ENCODE measurements around the gene MAP2K6.

The MAP2K6 gene

DNA sequence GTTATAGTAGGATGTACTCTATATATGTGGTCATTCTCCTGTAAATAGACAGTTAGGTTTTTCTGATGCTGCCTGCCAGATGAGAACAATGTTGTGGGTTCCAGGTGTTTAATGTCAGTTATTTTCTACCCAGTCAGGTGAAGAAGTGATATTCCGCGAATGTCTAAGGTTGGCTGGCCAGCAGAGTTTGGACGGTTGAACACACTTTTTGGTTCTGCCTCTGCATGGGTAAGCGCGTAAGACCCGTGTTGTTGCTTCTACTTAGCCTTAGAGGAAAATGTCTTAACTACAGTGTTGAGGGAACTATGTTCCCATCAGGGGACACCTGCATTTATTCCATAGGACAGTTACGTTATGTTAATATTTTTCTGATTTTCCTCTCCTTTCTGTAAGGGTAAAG lies 162.6 kb downstream of the MAP2K6 start:
- 96 to 98% methylated on average over 6 of the region's 7 CpGs for WGBS, 2 experiments (ENCODE audit: insufficient coverage in 2 of 2)
- H3K9me3 ChIP-seq (ENCODE audit: control insufficient read depth, low read length), result no peaks in the 10 kb centered on the region
- H3K4me3 ChIP-seq (ENCODE audit: extremely low read depth, insufficient read depth, low read length, poor library complexity, severe bottlenecking), result no peak overlapping the region
- H3K27ac ChIP-seq (ENCODE audit: low read depth, low read length, severe bottlenecking), result no peak overlapping the region
- H3K4me1 ChIP-seq (ENCODE audit: control insufficient read depth, insufficient read depth, low read length, poor library complexity, severe bottlenecking), result peaks cover 6% of the 10 kb centered on the region
- H3K36me3 ChIP-seq (ENCODE audit: control insufficient read depth, insufficient read depth, low read length), result no peaks in the 10 kb centered on the region

DNA sequence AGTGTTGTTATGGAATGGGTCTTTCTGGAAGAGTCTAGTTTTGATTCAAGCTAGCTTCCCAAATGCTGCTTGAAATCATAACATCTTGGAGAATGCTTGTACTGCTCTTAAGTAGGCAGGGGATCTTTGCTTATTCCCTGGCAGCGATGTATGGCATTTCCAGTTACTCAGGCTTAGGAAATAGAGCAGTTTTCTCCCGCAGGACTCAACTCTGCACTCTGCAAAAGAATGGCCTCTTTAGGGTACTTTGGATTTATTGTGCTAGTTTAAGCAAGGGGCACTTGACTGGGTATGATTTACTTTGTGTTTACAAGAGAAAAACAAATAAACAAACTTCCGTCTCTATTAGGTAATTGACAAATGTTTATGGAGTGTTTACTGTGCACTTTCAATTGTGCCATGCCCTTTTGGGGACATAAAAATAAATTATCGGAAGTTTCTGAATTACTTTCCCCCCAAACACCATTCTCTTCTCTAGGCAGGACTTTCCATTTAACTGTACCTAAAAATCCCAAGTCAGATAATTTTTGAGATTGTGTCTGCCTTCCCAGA lies 164.0 kb downstream of the MAP2K6 start:
- Histone ChIP-seq H3K27ac (ENCODE audit: low read depth, low read length, severe bottlenecking) (no peak overlapping the region), H3K9me3 (ENCODE audit: control insufficient read depth, low read length) (no peaks in the 10 kb centered on the region), H3K4me3 (ENCODE audit: extremely low read depth, insufficient read depth, low read length, poor library complexity, severe bottlenecking) (no peak overlapping the region), H3K36me3 (ENCODE audit: control insufficient read depth, insufficient read depth, low read length) (no peaks in the 10 kb centered on the region), H3K4me1 (ENCODE audit: control insufficient read depth, insufficient read depth, low read length, poor library complexity, severe bottlenecking) (peaks cover 6% of the 10 kb centered on the region)
- 100% methylated on average over 2 of the region's 4 CpGs for WGBS, 2 experiments (ENCODE audit: insufficient coverage in 2 of 2)

DNA sequence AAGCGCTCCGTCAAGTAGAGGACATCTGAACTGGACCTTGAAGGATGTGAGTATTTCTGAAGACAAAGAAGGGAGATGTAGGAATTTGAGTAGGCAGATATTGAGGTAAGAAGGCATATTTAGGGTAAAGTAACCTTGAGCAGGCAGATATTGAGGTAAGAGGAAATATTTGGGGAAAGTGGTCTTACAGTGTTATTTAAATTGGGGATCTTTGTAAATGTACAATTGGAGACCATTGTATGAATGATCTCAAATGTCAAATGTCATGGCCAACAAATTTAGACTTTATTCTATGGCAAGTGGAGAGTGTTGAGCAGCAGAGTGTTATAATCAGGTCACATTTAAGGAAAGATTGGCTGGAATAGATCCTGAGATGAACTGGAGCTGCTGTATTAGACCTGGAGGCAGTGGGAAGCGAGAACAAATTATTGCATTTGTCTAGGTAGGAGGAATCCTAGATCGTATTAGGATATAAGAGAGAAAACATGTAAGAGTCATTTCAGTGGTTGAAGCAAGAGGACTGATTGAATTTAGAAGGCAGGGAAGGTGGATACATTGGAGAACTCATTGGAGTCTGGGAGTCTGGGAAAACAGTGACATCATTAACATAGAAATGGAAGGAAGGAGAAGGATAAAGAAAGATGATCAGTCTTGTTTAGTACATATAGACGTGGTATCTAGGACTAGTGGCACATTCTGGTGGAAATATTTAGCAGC lies 165.6 kb downstream of the MAP2K6 start:
- no peak overlapping the region for H3K27ac ChIP-seq (ENCODE audit: low read depth, low read length, severe bottlenecking)
- H3K36me3 ChIP-seq (ENCODE audit: control insufficient read depth, insufficient read depth, low read length), result no peaks in the 10 kb centered on the region
- H3K4me1 ChIP-seq (ENCODE audit: control insufficient read depth, insufficient read depth, low read length, poor library complexity, severe bottlenecking), result no peaks in the 10 kb centered on the region
- no peaks in the 10 kb centered on the region for H3K9me3 ChIP-seq (ENCODE audit: control insufficient read depth, low read length)
- 86 to 88% methylated on average over 5 of the region's 5 CpGs for WGBS, 2 experiments (ENCODE audit: insufficient coverage in 2 of 2)
- H3K4me3 ChIP-seq (ENCODE audit: extremely low read depth, insufficient read depth, low read length, poor library complexity, severe bottlenecking), result no peak overlapping the region

DNA sequence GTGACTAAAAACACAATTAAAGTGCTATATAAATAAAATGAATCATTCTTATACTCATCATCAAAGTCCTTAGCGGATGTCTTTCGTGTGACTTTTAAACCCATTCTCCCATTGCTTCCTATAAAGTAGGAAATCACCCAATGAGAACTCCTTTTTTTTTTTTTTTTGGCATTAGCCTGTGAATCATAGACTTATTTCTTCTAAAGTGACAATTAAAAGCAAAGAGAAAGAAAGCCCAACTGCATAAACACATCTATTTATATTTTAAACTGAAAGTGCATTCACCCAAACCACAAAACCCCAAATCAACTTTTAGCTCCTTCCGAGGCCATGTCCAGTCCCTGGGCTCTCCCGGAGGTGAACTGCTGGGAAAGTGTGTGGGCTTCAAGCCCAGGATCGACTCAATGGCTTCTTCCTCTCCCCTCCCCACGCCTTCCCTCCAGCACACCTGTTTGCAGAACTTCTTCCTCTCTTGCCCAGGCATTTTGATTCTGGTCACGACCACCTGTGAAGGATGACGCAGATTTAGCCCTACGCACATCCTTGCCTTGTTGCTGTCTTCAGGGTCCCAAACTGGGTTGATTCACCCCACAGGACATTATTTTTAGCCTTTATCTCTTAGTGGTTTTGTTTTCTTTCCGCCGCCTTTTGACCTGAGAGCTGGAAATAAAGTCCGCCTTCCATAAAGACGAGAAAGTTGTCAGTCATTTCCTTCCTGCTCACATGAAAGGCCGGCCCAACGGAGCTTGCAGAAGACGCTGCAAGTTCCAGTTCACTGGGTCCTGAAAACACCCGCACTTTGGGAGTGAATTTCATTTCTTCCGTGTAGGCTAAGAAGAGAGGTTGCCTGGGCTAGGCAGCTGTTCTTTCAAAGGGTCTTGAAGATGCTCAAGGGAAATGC lies 166.8 kb downstream of the MAP2K6 start:
- no peaks in the 10 kb centered on the region for H3K9me3 ChIP-seq (ENCODE audit: control insufficient read depth, low read length)
- 93% methylated on average over 15 of the region's 18 CpGs for WGBS, 2 experiments (ENCODE audit: insufficient coverage in 2 of 2)
- H3K4me1 ChIP-seq (ENCODE audit: control insufficient read depth, insufficient read depth, low read length, poor library complexity, severe bottlenecking), result no peaks in the 10 kb centered on the region
- H3K4me3 ChIP-seq (ENCODE audit: extremely low read depth, insufficient read depth, low read length, poor library complexity, severe bottlenecking), result no peak overlapping the region
- H3K36me3 ChIP-seq (ENCODE audit: control insufficient read depth, insufficient read depth, low read length), result no peaks in the 10 kb centered on the region
- no peak overlapping the region for H3K27ac ChIP-seq (ENCODE audit: low read depth, low read length, severe bottlenecking)

DNA sequence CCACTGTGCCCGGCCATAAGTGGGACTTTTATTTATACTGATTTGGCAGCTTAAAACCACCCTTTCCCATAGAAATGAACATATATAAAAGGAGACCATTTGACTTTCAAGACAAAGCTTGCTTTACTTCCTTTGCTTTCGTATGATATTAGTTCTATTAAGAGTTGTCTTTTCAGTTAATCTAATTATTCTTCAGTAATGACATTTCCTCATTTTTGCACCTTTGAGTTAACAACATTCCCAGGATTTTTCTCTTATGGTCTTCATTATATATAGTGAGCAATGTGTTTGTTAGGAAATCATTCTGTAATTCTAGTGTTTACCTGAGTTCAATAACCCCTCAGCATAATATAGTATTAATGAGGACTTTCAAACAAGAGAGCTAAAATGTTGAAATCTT lies 173.8 kb downstream of the MAP2K6 start:
- H3K9me3 ChIP-seq (ENCODE audit: control insufficient read depth, low read length), result peaks cover 9% of the 10 kb centered on the region
- H3K4me1 ChIP-seq (ENCODE audit: control insufficient read depth, insufficient read depth, low read length, poor library complexity, severe bottlenecking), result peaks cover 9% of the 10 kb centered on the region
- H3K36me3 ChIP-seq (ENCODE audit: control insufficient read depth, insufficient read depth, low read length), result no peaks in the 10 kb centered on the region
- WGBS, 2 experiments (ENCODE audit: insufficient coverage in 2 of 2), result no CpG with 5 or more reads among the region's 2 CpGs
- H3K4me3 ChIP-seq (ENCODE audit: extremely low read depth, insufficient read depth, low read length, poor library complexity, severe bottlenecking), result no peak overlapping the region
- H3K27ac ChIP-seq (ENCODE audit: low read depth, low read length, severe bottlenecking), result no peak overlapping the region

DNA sequence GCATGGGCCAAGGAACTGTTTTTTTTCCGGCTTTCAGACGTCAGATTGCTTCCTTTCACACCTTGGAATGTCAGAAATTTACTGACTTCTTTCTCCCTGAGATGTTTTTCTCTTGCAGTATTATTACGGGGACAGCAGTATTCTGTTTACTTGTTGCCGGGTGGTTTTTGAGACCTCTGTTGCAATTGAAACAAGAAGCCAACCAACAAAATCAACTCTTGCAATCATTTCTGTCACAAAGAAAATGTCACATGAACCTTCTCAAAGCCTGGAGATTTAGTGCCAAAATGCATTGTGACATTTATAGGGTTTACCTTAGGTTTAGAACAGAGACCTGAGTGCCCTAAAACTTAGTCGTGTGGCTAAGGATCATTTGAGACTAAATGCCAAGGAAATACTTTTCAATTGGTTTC lies 174.3 kb downstream of the MAP2K6 start:
- Histone ChIP-seq H3K36me3 (ENCODE audit: control insufficient read depth, insufficient read depth, low read length) (no peaks in the 10 kb centered on the region), H3K9me3 (ENCODE audit: control insufficient read depth, low read length) (peaks cover 9% of the 10 kb centered on the region), H3K4me1 (ENCODE audit: control insufficient read depth, insufficient read depth, low read length, poor library complexity, severe bottlenecking) (peaks cover 14% of the 10 kb centered on the region), H3K4me3 (ENCODE audit: extremely low read depth, insufficient read depth, low read length, poor library complexity, severe bottlenecking) (no peak overlapping the region), H3K27ac (ENCODE audit: low read depth, low read length, severe bottlenecking) (no peak overlapping the region)
- WGBS, 2 experiments (ENCODE audit: insufficient coverage in 2 of 2), result 52 to 83% methylated on average over 1 to 3 of the region's 5 CpGs

DNA sequence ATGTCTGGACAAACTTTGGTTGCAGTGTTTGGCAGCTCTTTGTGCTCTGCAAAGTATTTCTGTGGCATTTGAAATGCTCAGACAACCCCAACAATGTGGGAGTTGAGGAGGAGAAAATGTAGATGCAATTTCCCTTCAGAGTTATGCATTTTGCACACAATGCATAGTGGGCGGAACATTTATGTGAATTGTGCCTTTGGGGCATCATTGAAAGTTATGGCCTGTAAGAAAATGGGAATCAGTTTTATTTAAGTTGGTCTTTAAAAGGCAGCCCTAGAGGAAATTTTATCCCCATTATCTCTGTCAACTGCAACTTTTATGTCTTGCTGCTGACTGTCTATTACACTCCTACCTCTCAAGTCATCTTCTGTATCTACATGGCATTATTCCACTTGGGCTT lies 176.2 kb downstream of the MAP2K6 start:
- no peaks in the 10 kb centered on the region for H3K36me3 ChIP-seq (ENCODE audit: control insufficient read depth, insufficient read depth, low read length)

DNA sequence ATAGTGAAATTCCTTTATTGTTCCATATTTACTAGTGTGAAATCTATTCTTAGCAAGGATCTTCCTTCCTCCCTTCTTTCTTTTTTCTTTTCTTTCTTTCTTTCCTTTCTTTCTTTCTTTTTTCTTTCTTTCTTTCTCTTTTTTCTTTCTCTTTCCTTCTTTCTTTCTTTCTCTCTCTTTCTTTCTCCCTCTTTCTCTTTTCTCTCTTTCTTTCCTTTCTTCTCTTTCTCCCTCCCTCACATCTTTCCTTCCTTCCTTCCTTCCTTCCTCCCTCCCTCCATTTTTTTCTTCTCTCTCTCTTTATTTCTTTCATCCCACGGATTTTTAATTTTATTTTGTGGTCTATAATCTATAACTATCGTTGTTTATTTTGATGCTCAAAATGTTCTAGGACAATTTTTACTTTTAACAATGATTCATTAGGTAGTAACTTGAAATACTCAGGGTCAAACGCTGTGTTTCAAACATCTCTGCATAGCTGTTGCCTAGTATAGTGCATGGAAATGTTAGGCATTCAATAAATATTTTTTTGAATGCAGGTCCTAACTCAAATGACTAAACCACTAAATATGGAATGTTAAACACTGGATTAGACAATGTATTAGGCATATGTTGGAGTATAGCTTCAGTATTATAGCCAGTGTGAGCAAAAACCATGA lies 178.3 kb downstream of the MAP2K6 start:
- no peaks in the 10 kb centered on the region for H3K36me3 ChIP-seq (ENCODE audit: control insufficient read depth, insufficient read depth, low read length)
- H3K27ac ChIP-seq (ENCODE audit: low read depth, low read length, severe bottlenecking), result no peak overlapping the region
- no peak overlapping the region for H3K4me3 ChIP-seq (ENCODE audit: extremely low read depth, insufficient read depth, low read length, poor library complexity, severe bottlenecking)
- peaks cover 31% of the 10 kb centered on the region for H3K4me1 ChIP-seq (ENCODE audit: control insufficient read depth, insufficient read depth, low read length, poor library complexity, severe bottlenecking)
- peaks cover 9% of the 10 kb centered on the region for H3K9me3 ChIP-seq (ENCODE audit: control insufficient read depth, low read length)
- WGBS, 2 experiments (ENCODE audit: insufficient coverage in 2 of 2), result no CpG with 5 or more reads among the region's 3 CpGs

More for the DNA sequence above, 176.2 kb downstream of the MAP2K6 start:
- Histone ChIP-seq H3K4me3 (ENCODE audit: extremely low read depth, insufficient read depth, low read length, poor library complexity, severe bottlenecking) (no peak overlapping the region), H3K9me3 (ENCODE audit: control insufficient read depth, low read length) (peaks cover 9% of the 10 kb centered on the region), H3K4me1 (ENCODE audit: control insufficient read depth, insufficient read depth, low read length, poor library complexity, severe bottlenecking) (peaks cover 24% of the 10 kb centered on the region), H3K27ac (ENCODE audit: low read depth, low read length, severe bottlenecking) (no peak overlapping the region)
- WGBS, 2 experiments (ENCODE audit: insufficient coverage in 2 of 2), result 83 to 88% methylated on average over 1 of the region's 1 CpG

DNA sequence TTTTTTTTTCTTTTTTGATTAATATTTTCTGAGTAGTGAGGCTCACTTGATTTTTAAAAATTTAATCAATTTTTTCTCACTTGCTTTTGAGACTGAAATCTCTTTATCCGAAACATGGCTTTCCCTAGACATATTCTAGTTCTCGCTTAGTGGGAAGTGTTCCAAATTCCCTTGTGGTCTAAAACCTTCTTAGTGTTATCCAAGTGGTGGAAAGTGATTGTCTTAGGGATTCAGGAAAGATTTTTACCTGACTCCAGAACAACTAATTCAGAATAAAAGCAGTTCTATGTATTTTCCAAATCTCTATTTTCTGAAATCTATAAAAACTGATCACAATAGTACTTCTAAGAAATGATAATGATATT lies 178.8 kb downstream of the MAP2K6 start:
- Histone ChIP-seq H3K27ac (ENCODE audit: low read depth, low read length, severe bottlenecking) (no peak overlapping the region), H3K4me1 (ENCODE audit: control insufficient read depth, insufficient read depth, low read length, poor library complexity, severe bottlenecking) (peaks cover 31% of the 10 kb centered on the region), H3K36me3 (ENCODE audit: control insufficient read depth, insufficient read depth, low read length) (no peaks in the 10 kb centered on the region), H3K9me3 (ENCODE audit: control insufficient read depth, low read length) (peaks cover 9% of the 10 kb centered on the region), H3K4me3 (ENCODE audit: extremely low read depth, insufficient read depth, low read length, poor library complexity, severe bottlenecking) (no peak overlapping the region)
- no CpG with 5 or more reads among the region's 2 CpGs for WGBS, 2 experiments (ENCODE audit: insufficient coverage in 2 of 2)

DNA sequence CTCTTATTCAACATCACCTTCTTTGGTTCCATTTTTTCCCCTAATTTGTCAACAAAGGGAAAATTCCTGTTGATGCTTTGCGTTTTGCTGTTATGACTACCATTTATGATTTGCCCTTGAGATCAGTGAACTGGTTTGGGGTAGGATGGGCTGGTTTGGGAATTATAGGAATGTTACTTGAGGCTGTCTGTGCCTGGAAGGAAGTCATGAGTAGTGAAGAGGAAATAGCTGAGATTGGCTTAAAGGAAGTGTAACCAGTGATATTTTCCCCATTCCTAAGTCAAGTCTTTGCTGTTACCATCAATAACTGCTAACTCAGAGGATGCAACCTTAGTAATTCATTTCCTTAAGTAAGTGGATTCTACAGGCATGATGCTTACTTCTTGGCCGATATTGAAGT lies 179.2 kb downstream of the MAP2K6 start:
- Histone ChIP-seq H3K27ac (ENCODE audit: low read depth, low read length, severe bottlenecking) (no peak overlapping the region), H3K36me3 (ENCODE audit: control insufficient read depth, insufficient read depth, low read length) (no peaks in the 10 kb centered on the region), H3K4me1 (ENCODE audit: control insufficient read depth, insufficient read depth, low read length, poor library complexity, severe bottlenecking) (peaks cover 33% of the 10 kb centered on the region), H3K4me3 (ENCODE audit: extremely low read depth, insufficient read depth, low read length, poor library complexity, severe bottlenecking) (no peak overlapping the region), H3K9me3 (ENCODE audit: control insufficient read depth, low read length) (peaks cover 9% of the 10 kb centered on the region)
- WGBS, 2 experiments (ENCODE audit: insufficient coverage in 2 of 2), result 100% methylated on average over 1 of the region's 2 CpGs
